Ramos (cell line): ENCODE measurements around the gene PBX2.

ENCODE experiments used
- in situ Hi-C: fragments of 300-500 bp; cut with MboI; formaldehyde crosslinking; loops from one replicate; pipeline ENCODE4 v1.14.3; 2022; ENCODE audit warnings: low sequenced_read_pairs; ENCODE audit not compliant: unreplicated experiment

Gene PBX2

GRCh38 chr6:32175711-32176475 lies 14.1 kb downstream of the PBX2 start, which contains the start of gene AGPAT1:
AGPAT1 (minus strand) TSS chr6:32176084; CDS start chr6:32171496, 4,588 bp downstream.
- in situ Hi-C loops = no loop called here

GRCh38 chr6:32175322-32175710 lies 14.7 kb downstream of the PBX2 start:
- in situ Hi-C loops = no loop called here

GRCh38 chr6:32174416-32174815 lies 15.6 kb downstream of the PBX2 start:
- in situ Hi-C loops = no loop called here

GRCh38 chr6:32173051-32173727 lies 16.8 kb downstream of the PBX2 start:
- in situ Hi-C loops = no loop called here

GRCh38 chr6:32171234-32171633 lies 18.8 kb downstream of the PBX2 start:
- in situ Hi-C loops = no loop called here

GRCh38 chr6:32170294-32170693 lies 19.7 kb downstream of the PBX2 start:
- in situ Hi-C loops = no loop called here

- in situ Hi-C loops = no loop called here
Observed at GRCh38 chr6:32168807-32169591, 21.0 kb downstream of the PBX2 start.

GRCh38 chr6:32168350-32168749 lies 21.7 kb downstream of the PBX2 start:
- in situ Hi-C loops = no loop called here

- in situ Hi-C loops = no loop called here
Observed at GRCh38 chr6:32167761-32168262, 22.2 kb downstream of the PBX2 start.

- in situ Hi-C loops = no loop called here
Observed at GRCh38 chr6:32167154-32167760, 22.7 kb downstream of the PBX2 start.

- in situ Hi-C loops = no loop called here
Observed at GRCh38 chr6:32166411-32167061, 23.5 kb downstream of the PBX2 start.

- in situ Hi-C loops = no loop called here
Observed at GRCh38 chr6:32164295-32164694, 25.7 kb downstream of the PBX2 start, which contains the start of gene EGFL8. EGFL8 (plus strand) TSS chr6:32164595; CDS start chr6:32166166, 1,571 bp downstream.

GRCh38 chr6:32163559-32164258 lies 26.3 kb downstream of the PBX2 start:
- in situ Hi-C loops = no loop called here

GRCh38 chr6:32158052-32158451 lies 31.9 kb downstream of the PBX2 start:
- in situ Hi-C loops = no loop called here

- in situ Hi-C loops = no loop called here
Observed at GRCh38 chr6:32156891-32157290, 33.1 kb downstream of the PBX2 start.

GRCh38 chr6:32154514-32155161 lies 35.4 kb downstream of the PBX2 start:
- in situ Hi-C loops = no loop called here

- in situ Hi-C loops = no loop called here
Observed at GRCh38 chr6:32153564-32154513, 36.2 kb downstream of the PBX2 start, which contains the start of gene PPT2. PPT2 (plus strand) TSS chr6:32154141; CDS start chr6:32154595, 454 bp downstream.
